ENCODE results near the gene RNU2-63P.
"Not testable (repeated sequence)": the region's sequence is repeated elsewhere in the genome, so short reads cannot be mapped to it uniquely, and the experiment has no call there.

The RNU2-63P gene
- 0.11 to 12.6 (median 2.1) reads per million in 18 experiments for total RNA-seq

GRCh38 chr2:88016086-88016959 is at the start of gene RNU2-63P:
TSS of gene RNU2-63P (minus strand) at chr2:88016547.
- peak; percentile 85 to 90 for DNase-seq

GRCh38 chr2:88061295-88061694 is 44.9 kb upstream of the RNU2-63P start:
- no peak for DNase-seq

- no peak for DNase-seq
Measured at GRCh38 chr2:88060907-88061275, 44.5 kb upstream of the RNU2-63P start.

- DNase-seq: peak; percentile 13 to 34
Measured at GRCh38 chr2:88059979-88060906, 43.9 kb upstream of the RNU2-63P start.

GRCh38 chr2:88058191-88058590 is 41.8 kb upstream of the RNU2-63P start:
- DNase-seq: no peak

GRCh38 chr2:88057437-88057844 is 41.1 kb upstream of the RNU2-63P start:
- DNase-seq: no peak

- DNase-seq: peak; percentile 98 to 99
Measured at GRCh38 chr2:88055371-88056128, 39.2 kb upstream of the RNU2-63P start, which contains the start of gene KRCC1. TSS of gene KRCC1 (minus strand) at chr2:88055783. CDS start at chr2:88028563, 27,220 bp downstream.

GRCh38 chr2:88054782-88055370 is 38.5 kb upstream of the RNU2-63P start:
- peak in 1 of 2 donors; percentile 51 for DNase-seq

- DNase-seq: peak; percentile 30 to 40
Measured at GRCh38 chr2:88053934-88054781, 37.8 kb upstream of the RNU2-63P start.

GRCh38 chr2:88053296-88053695 is 36.9 kb upstream of the RNU2-63P start:
- DNase-seq: peak; percentile 39 to 58

- DNase-seq: no peak
Measured at GRCh38 chr2:88051792-88052191, 35.4 kb upstream of the RNU2-63P start.

- DNase-seq: no peak
Measured at GRCh38 chr2:88049622-88050021, 33.3 kb upstream of the RNU2-63P start.

- no peak for DNase-seq
Measured at GRCh38 chr2:88048541-88048940, 32.2 kb upstream of the RNU2-63P start.

- DNase-seq: not testable (repeated sequence)
Measured at GRCh38 chr2:88045561-88045960, 29.2 kb upstream of the RNU2-63P start.

- no peak for DNase-seq
Measured at GRCh38 chr2:88042476-88042875, 26.1 kb upstream of the RNU2-63P start.

- DNase-seq: no peak
Measured at GRCh38 chr2:88038263-88039105, 22.1 kb upstream of the RNU2-63P start.

GRCh38 chr2:88036606-88037005 is 20.3 kb upstream of the RNU2-63P start:
- peak in 1 of 2 donors; percentile 50 for DNase-seq

- peak; percentile 62 to 66 for DNase-seq
Measured at GRCh38 chr2:88036182-88036581, 19.8 kb upstream of the RNU2-63P start.

- DNase-seq: no peak
Measured at GRCh38 chr2:88032070-88032702, 15.8 kb upstream of the RNU2-63P start.
